CD4-positive, alpha-beta T cell treated with Interferon alpha-2 for 1 hour (primary cell): ENCODE results near the gene LILRA1.
"Not testable (repeated sequence)": the region's sequence is repeated elsewhere in the genome, so short reads cannot be mapped to it uniquely, and the experiment has no call there.

Source experiments
- DNase-seq, 2 donors: peaks; one replicate each; pipeline ENCODE4 v3.0.0-alpha.2; 2020 to 2022

Gene LILRA1

GRCh38 chr19:54593445-54593844 lies at the start of gene LILRA1:
Gene LILRA1, plus strand, starts transcription at chr19:54593632. Its CDS starts 613 bp downstream, at chr19:54594245.
- not testable (repeated sequence) for DNase-seq

DNA sequence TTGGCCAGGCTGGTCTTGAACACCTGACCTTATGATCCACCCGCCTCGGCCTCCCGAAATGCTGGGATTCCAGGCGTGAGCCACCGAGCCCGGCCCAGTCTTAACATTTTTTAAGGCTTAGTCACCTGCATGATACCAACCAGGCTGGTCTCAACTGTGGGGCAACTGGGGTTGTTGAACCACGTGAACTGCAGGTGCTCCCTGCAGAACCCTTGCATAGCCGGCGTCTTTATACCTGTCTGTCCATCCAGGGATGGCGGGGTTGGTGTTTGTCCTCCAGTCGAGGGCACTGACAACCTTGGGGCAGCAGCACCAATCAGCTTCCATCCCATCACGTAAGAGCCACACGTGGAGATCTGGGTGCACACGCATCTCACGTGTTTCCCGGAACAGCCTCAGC lies 44.6 kb upstream of the LILRA1 start:
- no peak for DNase-seq

GRCh38 chr19:54549224-54549623 lies 44.2 kb upstream of the LILRA1 start:
- no peak for DNase-seq

- peak; percentile 46 to 68 for DNase-seq
Measured at GRCh38 chr19:54551293-54551692, 42.1 kb upstream of the LILRA1 start.

- DNase-seq: no peak
Measured at GRCh38 chr19:54551950-54552912, 41.2 kb upstream of the LILRA1 start.

DNA sequence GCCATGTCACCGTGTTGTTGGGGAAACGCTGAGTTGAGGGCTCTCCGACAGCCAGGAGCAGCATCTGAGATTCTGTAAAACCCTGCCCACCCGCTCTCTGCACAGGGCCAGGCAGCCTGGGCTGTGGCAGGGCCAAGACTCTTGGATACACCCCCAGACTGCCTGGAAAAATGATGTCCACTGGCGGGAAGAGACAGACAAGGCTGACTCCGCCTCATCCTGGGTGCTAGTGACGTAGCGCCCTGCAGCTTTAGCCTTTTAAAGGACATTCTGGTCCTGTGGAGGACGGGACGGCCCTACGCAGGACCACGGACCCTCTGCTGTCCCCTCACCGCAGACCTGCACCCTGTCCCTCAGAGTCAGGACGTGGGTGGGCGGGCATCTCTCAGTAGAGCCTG lies 40.5 kb upstream of the LILRA1 start:
- no peak for DNase-seq

- no peak for DNase-seq
Measured at GRCh38 chr19:54554006-54554405, 39.4 kb upstream of the LILRA1 start.

DNA sequence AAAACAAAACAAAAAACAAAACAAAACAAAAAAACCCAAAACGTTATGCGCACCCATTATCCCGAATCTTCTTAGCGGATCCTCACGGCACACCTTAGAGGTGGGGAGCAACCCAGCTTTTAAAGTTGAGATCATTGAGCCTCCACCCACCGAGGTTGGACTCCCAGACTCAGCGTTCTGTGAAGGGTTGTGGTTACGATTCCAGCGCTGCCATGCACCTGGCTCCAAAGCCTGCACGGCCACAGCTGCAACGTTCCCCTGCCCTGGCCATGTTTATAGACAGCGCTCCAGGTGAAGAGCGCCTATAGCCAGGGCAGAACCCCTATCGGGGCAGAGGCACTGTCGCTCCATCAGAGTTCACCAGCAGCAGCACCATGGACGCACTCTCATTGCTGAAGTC lies 38.5 kb upstream of the LILRA1 start:
- no peak for DNase-seq

DNA sequence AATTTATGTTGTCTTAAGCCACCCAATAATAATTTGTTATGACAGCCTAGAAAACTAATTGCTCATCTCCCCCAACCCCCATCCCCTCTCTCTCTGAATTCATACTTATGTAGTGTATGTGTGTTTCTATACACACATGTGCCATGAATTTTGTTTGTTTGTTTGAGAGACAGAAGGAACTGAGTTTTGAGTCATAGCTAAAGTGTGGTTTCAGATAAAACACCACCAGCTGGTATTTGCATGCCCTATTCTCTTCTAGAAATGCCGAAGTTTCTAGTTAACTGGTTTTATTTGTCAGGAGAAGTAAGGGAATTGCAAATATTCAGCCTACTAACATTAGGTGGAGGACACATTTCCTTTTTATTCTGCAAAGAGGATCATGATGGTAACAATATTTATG lies 37.2 kb upstream of the LILRA1 start:
- DNase-seq: no peak

GRCh38 chr19:54558339-54558738 lies 35.1 kb upstream of the LILRA1 start:
- no peak for DNase-seq

GRCh38 chr19:54560881-54561385 lies 32.5 kb upstream of the LILRA1 start:
- DNase-seq: no peak

DNA sequence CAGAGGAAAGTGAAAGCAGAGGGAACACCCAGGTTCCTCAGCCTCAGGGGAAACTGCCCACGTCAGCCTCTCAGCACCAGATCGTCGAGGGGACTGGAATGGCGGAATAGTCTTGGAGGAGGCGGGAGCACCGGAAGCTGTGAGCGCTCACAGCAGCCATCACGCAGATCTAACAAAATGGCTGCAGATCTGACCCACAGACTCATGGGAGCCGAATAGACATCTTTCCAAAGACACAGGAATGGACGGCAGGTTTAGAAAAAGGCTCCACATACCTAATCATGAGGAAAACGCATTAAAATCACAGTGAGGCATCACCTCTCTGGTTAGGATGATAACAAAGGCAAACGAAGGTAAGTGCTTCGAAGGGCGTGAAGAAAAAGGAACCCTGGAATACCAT lies 31.6 kb upstream of the LILRA1 start:
- no peak for DNase-seq

- DNase-seq: not testable (repeated sequence)
Measured at GRCh38 chr19:54563206-54563605, 30.2 kb upstream of the LILRA1 start.

- no peak for DNase-seq
Measured at GRCh38 chr19:54570316-54570715, 23.1 kb upstream of the LILRA1 start.

DNA sequence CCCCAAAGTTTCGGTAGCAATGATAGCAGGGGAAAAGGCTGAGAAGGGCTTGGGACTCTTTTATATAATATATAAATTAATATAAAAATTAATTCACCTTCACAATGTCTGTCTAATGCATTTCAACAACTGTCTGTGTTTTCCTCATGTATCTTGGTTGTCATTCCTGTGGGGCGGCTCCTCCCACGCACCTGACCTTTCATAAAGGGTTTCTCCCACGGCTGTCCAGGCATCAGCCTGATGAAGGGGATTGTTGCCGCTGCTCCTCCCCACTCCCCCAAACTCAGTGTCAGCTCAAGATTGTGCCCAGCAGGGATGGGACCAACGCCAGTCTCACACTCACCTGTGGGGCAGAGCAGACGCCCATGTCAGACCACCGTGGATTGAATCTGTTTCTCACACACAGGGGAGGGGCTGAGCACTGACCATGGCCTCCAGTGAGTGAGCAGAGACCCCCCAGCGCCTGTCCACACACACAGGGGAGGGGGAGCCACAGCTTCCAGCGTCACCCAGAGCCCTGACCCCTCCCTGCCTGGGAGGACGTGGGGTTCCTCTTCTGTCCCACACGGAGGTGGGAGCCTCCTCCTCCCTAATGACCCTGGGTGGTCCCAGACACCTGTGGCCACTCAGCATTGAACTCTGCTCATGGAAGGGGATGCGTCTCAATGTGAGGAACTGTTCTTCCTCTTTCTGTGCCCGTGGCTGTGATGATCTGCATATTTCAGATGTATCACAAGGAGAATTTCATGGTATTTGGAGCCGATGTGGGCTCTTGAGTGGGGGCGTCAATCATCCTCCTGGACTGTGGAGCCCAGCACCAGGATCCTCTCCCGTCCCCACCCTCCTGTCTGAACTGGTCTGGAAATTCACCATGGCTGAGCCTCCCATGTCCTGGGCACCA lies 21.5 kb upstream of the LILRA1 start:
- not testable (repeated sequence) for DNase-seq

GRCh38 chr19:54572696-54573311 lies 20.6 kb upstream of the LILRA1 start:
- DNase-seq: peak in 1 of 2 donors; percentile 23

- DNase-seq: peak in 1 of 2 donors; percentile 21
Measured at GRCh38 chr19:54573330-54573872, 20.0 kb upstream of the LILRA1 start, which contains the start of gene LILRA2. Gene LILRA2, plus strand, starts transcription at chr19:54573790. Its CDS starts 89 bp downstream, at chr19:54573879.

DNA sequence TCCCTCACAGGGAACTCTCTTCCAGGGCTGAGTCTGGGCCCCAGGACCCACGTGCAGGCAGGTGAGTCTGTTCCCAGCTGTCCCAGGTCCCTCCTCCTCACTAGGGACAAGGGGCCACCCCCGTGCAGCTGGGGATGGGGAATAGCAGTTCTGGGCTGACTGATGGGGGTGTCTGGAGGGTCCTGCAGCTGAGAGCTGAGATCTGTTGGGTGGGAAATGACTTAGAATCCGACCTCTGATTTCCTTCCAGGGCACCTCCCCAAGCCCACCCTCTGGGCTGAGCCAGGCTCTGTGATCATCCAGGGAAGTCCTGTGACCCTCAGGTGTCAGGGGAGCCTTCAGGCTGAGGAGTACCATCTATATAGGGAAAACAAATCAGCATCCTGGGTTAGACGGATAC lies 19.4 kb upstream of the LILRA1 start:
- DNase-seq: no peak

DNA sequence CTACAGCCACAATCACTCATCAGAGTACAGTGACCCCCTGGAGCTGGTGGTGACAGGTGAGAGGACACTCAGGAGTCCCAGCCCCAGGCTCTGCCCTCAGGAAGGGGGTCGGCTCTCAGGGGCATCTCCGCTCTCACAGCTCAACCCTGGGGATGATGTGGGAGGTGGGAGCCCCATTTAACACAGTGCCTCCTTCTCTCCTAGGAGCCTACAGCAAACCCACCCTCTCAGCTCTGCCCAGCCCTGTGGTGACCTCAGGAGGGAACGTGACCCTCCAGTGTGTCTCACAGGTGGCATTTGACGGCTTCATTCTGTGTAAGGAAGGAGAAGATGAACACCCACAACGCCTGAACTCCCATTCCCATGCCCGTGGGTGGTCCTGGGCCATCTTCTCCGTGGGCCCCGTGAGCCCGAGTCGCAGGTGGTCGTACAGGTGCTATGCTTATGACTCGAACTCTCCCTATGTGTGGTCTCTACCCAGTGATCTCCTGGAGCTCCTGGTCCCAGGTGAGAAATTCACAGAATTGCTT lies 18.8 kb upstream of the LILRA1 start:
- DNase-seq: no peak

DNA sequence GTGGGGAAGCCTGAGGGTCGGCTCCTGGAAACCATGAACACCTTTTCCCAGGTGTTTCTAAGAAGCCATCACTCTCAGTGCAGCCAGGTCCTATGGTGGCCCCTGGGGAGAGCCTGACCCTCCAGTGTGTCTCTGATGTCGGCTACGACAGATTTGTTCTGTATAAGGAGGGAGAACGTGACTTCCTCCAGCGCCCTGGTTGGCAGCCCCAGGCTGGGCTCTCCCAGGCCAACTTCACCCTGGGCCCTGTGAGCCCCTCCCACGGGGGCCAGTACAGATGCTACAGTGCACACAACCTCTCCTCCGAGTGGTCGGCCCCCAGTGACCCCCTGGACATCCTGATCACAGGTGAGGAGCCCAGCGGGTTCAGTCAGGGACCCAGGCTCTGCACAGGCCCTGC lies 18.2 kb upstream of the LILRA1 start:
- DNase-seq: not testable (repeated sequence)

DNA sequence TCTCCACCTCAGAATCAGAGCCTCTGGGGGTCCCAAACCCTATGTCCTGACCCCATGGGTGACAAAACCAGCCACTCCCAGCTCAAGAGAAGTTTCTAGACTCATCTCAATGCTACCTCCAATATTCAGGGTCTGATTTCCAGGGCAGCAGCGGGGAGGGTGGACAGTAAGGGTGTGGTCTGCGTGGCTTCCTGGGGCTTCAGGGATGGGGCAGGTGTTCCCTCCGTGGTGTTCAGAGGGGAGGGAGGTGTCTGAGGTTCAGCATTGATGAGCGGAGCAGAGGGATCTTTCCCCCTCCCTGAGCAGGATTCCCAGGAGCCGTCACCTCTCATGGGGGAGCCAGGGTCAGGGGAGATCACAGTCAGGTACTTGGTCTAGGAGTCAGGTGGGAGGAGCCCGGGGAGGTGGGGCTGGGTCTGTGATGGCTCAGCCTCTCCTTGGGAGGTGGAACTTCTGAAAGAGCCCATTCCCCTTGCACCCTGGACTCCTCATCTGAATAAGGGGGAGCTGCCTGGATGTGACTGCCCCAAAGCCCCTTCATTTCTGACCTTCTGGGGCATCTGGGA lies 16.9 kb upstream of the LILRA1 start:
- DNase-seq: no peak

- no peak for DNase-seq
Measured at GRCh38 chr19:54577334-54577733, 16.1 kb upstream of the LILRA1 start.
